HG03108 (cell line): ENCODE results near the gene RAG1.

Experiments
- ATAC-seq: cut with Tn5 transposase; IDR thresholded peaks from one replicate; pipeline ENCODE4 v1.9.1; 2021; ENCODE audit warnings: moderate library complexity; ENCODE audit not compliant: unreplicated experiment

RAG1 gene

GRCh38 chr11:36627006-36627405, 59.2 kb downstream of the RAG1 start:
- no peak for ATAC-seq

- ATAC-seq = no peak
These were observed 59.7 kb downstream of the RAG1 start for GRCh38 chr11:36627471-36627870.

DNA sequence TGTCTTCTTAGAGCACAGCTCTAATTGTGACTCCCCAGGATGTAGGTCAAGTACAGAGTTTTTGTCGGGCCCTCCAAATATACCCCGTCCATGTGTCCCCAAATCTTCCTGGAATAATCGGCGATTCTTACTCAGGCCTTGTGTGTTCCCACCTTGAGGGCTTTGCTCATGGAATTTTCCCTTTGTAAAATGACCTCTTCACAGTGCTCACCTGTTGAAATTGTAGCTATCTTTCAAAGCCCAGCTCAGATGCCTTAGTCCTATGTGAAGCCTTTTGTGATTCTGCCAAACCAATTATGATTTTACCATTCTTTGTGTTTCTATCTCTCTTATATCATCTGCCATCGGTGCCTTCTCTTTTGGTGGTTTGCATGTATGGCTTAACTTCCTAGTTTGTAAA, 60.3 kb downstream of the RAG1 start:
- no peak for ATAC-seq

DNA sequence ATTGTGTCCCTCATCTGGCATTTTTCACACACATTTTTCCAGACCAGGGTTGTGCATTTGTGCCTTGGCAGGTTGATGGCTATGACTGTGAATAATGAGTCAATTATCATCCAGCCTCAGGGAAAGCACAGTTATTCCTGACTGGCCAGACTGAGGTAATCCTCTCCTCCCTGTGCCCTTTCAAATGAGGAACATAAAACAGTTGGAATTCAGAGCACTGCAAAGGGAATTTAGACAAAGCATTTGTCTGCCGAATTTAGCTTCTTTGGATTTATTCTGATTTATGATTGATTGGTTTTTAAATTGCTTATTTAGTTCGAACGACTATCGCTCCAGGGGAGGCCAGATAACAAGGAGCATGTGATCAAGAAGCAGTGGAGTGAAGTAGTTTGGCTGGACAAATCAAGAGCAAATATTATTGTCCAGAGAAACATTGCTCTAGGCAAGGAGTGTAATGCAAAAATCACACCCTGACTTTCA, 61.0 kb downstream of the RAG1 start:
- no peak for ATAC-seq
